Retina (tissue), 1 donor: Measurements from ENCODE around the gene CACNA1C.
A peak's percentile ranks its signal among the peaks of the same experiment; 100 is the strongest.

Experiments
- DNase-seq: peaks from one replicate; pipeline ENCODE4 v3.0.0-alpha.2; 2016

CACNA1C gene

DNA sequence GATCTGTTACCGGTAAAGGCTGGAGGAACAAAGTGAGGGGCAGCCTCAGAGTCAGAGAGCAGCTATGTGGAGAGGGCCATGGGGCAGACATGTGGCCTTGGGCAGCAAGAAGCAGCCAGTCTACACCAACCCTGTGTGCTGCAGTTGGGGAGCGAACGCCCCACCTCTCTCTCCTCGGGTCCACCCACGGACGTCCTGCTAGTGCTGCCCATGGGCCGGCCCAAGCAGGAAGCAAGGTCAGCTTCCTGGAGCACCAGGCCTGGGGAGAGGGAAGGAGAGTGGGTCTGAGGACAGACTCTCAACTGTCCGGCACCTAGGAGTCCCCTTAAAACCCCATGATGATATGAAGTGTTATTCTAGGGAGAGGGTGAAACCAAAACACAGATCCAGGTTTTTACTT, 487.2 kb downstream of the CACNA1C start:
- DNase-seq: no peak

DNA sequence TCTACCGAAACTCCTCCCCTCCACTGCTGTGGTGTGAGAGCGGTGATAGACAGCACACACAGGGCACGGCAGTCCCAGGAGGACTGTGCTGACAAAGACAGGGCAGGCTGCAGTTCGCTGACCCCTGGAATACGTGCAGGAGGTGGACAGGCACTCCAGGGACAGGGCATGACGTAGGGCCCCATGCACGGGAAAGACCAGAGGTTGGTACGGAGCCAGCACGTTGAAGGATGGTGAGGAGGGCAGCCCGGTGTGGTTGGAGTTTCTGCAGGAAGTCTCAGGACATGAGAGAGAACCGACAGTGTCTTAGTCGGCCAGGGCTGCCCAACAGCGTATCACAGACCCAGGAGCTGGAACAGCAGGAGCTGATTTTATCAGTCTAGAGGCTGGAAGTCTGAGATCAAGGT, 487.8 kb downstream of the CACNA1C start:
- DNase-seq: peak; percentile 47

DNA sequence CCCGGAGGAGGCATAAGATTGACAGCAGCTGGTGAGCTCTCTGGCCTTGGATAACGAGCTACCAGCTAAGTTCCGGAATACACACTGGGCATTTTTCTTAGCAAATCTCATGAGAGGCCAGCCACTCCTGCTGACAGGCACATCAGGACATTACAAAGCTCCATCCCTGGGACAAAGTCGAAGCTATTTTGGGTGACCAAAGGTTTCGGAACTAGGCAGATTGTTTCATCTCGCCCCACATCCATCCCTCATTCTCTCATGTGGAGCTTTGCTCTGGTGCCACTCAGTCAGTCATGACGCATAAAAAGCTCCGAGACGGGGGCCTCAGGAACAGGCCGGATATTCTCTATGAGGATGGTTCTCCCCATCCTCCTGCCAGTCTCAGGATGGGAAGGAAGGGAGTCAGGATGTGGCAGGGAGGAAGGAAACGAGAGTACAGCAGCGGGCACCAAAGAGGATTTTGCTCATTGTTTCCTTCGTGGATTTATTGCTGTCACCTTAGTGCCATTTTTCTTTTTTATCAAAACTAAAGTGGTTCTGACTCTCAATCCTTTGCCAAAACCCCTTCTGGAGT, 488.9 kb downstream of the CACNA1C start:
- no peak for DNase-seq

DNA sequence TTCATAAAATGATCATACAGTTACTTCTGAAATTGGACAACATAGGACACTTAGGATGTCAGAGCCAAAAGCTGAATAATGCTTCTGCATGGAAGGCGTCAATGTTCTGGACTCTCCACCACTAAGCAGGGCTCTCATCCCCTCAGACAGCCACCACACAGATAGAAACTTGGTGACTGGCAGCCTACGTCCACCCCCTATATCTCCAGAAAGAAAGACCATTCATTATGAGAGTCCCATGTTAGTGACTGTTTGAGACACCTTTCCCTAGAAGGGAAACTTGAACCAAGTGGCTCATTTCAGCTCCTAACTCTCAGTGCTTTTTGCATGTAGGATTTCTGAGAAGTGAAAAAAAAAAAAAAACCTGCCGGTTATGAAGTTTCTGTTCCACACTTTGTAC, 491.0 kb downstream of the CACNA1C start:
- DNase-seq: no peak

DNA sequence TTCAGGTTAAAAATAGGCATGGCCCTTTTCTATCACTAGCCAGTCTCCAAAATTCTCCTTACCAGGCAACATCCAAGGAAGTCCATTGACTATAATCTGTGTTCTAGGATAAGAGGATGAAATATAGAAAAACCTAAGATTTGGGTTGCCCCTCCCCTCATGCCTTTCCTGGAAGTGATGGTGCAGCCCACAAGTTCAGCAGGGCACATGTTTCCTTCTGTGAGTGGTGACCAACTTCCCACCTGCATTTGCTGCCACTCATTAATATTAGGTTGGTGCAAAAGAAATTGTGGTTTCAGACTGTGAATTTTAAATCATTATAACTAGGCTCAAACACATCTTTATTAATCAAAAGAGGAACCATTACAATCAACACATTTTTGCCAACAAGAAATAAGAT, 491.4 kb downstream of the CACNA1C start:
- DNase-seq: no peak

DNA sequence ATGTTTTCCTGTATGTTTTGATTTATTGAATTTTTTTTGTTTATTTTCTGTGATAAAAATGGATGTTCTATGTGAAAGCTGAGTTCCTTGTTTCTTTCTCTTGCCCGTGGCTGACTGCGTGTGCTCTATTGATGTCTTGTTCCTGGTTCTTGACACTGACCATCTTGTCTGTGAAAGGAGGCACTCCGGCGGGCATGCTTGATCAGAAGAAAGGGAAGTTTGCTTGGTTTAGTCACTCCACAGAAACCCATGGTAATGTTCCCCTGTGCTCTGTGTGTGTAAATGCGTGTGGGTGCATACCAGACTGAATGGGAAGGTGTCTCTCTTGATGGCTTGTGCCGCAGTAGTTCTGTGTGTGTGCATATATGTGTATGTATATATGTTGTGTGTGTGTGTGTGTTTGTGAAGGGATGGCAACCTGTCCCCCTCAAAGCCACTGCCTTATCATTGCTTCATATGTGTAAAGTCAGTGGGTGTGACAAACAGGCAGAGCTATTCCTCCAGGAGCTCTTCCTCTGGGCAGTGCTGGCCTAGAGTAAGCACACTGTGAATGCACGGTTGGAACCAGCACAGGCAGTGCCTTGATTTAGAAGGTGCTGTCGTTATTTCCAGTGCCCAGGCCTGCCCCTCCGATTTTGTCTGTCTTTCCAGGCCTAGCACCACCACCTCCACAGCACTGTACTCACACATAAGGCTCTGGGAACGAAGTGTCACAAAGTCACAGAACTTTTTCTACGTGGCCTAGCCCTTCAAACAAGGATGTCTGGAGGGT, 494.7 kb downstream of the CACNA1C start:
- no peak for DNase-seq

DNA sequence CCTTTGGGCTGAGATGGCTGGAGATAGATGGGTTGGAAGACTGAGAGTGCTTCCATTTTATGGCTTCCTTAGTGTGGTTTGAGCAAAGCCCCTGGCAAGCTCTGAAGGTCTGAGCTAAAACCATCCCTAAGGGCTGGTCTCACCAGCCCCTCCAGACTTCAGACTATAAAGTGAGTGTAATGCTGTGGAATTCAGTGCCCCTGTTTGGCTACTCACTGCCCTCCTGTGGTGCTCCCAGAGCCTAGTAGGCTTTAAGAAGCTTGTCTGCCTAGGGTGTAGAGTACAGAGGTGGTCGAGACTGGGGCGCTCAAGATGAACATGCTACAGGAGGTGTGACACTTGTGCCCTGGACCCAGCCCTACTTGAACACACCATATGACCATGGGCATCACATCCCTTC, 495.3 kb downstream of the CACNA1C start:
- DNase-seq: no peak

DNA sequence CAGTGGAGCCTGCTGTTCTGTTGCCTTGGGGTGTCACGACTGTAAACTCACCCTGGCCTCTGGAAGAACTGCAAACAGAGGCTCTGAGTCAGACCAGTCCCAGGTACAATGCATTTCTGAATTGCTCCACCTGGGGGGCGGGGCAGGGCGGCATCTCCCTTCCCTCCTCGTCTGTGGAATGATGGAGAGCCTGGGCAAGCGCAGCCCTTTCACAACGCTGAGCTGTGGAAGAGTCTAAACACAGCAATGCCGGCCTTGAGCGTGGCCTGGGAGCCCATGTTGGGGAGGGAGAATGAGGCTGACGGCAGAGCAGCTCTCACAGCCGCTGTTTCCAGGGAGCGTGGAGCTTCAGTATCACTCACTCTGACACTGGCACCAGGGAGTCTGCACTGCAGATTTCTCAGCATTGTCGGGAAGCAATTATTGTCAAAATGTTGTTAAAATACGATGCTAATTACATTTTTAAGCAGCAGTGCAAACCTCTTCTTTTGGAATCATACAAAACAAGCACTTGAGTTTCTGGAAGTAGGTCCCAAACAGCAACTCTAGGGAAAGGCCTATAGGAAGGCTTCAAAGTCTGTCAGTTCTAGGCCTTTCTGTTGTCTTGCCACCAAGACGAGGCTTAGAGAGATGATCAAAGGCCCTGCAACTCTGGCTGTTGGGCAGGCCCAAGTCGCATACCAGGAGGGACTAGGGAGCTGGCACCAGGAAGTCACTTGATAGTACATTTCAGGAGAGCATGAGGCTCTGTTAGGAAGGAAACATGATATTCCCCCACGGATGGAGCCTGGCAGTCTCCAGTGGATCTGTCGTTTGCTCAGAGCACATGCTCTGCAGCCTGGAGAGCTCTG, 498.0 kb downstream of the CACNA1C start:
- DNase-seq: no peak

DNA sequence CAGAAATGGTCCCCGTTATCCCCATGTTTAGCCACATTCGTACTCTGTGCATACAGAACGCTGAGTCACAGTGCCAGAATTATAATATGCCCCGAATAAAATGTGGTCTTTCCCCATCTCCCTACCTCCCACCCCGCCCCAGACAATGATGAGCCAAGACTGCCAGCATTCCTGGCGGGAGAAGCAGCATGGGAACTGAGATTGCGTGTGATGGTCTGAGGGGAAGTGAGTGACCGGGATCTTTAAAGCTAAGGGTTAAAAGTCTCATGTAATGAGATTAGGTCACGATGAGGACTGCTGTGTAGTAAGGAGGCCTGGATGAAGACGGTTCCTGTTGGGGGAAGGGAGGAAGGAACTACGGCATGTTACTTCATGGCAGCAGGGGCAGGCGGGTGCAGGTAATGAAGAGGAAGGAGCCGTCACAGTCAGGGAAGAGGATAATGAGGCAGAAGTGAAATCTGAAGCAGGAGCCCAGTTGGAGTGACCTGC, 498.7 kb downstream of the CACNA1C start:
- no peak for DNase-seq

DNA sequence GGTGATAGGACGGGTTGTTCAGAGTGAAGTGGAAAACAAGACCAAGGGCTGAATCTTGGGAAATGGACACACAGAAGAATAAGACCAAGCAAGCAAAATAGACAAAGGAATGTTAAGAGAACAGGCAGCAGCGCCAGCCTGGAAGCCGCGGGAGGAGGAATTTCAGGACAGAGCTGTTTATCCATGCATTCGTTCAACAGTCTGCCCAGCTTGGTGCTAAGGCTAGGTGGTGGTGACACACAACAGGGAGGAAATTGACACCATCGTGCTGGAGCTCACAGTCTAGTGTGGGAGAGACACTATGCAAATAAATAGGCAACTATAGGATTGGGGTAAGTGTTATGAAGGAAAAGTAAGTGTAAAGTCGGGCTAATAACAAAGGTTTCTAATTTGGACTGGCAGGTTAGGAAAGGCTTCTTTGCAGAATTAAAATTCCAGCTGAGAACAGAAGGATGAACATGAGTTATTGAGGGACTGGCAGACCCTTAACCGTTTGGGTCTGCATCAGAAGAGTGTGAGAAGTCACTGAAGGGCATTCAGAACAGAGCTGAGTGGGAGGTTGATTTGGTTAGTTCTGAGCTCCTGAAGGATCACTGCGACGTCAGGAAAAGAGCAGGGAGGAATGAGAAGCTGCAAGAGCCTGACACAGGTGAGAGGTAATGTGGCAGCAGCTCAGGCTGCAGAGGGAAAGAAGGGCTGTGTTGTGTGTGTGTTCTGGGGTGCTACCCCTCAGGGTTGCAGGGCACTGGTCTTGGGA, 499.4 kb downstream of the CACNA1C start:
- no peak for DNase-seq

DNA sequence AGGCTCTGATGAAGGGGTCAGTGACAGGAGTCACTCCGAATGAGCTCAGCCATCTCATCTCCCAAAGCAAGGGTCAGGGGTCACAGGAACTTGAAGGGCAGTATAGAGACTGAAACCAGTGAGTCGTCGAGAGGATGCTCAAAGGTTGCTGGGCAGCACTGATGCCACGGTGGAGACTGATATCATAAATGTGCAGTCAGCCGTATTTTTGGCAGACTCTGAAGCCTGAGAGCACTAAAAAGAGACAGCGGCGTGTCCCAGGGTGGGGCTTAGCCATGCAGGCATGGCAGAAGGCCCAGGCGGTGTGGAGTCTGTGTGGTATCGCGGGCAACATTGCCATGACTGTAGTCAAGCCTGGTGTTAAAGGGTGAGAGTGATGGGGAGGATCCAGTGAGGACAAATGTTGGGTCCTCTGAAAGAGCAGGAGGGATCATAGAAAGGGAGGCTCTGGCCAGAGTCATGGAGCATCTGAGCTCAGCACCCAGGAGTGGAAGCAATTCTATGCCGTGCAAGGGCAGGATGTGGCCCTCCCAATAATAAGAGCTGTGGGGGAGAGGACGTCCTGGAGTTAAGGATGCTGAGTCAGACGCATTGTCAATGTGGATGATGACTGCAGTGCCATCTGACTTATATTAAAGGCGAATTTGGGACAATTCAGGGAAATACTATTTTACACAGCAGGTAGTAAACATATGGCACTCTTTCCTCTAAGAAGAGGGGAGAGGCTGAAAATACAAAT, 500.8 kb downstream of the CACNA1C start:
- no peak for DNase-seq

DNA sequence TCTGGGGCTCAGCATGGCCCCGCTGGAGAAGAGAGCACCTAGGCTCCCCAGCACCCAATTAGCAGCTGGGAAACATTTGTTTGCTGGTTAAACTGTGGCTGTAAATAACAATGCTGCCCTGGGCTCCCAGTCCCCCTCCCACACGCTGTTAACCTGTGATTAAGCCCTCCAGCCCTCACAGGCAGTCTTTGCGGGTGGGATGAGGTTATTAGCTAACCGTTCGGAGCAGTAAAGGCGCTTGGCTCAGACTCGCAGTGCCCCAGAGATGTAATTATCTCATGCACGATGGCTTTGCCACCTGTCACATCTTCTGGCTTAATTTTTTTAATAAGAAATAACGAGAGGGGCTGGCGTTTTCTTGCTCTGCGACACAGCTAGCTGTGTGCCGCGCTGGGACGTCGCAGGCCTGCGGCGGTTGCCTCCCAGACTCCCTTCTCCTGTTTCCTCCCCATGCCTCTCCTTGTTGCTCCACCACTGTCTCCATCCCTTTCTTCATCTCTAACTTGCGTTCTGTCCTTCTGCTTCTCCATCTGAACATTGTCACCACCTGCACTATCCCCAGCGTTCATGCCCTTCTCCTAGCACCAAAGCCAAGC, 502.8 kb downstream of the CACNA1C start:
- DNase-seq: peak; percentile 75

DNA sequence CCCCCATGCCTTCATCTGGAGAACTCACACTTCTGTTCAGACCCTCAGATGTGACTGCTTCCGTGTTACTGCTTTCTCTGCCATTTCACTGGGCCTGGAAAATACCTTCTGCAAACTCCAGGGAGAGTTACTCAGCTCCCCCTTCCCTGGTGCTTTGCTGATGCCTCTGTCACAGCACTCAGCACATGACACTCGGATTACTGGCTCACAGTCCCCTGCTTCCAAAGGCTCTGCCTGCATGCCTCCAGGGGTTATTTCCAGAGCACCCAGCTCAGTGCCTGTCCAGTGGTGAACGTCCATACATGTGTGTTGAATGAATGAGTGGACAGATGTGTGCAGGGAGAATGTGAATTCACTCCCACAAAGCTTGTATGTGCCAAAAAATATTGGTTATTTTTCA, 504.8 kb downstream of the CACNA1C start:
- no peak for DNase-seq

DNA sequence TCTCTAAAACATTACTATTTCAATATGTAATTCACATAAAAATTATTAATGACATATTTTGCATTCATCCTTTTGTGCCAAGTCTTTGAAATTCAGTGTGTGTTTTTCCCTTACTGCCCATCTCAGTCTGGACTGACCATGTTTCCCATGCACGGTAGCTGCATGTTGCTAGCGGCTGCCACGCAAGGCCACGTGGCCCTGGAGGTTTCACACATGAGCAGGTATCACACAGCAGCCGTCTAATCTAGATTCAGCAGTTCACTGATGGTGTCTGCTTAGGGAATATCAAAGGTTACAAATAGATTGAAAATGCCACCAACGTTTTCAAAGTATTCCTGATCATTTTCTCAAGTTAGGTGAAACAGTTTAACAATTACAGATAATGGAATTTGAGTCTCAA, 507.1 kb downstream of the CACNA1C start:
- no peak for DNase-seq

DNA sequence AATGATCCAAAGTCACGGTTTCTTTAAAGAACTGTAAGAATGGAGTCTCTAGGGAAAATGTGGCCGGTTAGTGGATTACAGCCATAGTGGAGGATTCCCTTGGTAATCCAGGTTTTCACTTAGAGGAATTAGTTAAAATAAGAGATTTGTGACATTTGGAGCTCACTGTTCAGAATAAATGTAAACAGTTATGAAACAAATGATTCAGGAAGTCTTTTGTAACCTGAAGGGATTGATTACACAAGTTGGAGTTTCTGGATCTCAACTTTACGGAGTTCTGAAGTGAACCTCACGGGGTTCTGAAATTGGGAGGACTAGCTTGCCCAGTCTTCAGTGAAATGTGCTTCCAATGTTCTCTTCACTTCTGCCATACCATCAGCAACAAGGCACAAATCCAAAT, 507.6 kb downstream of the CACNA1C start:
- DNase-seq: no peak

DNA sequence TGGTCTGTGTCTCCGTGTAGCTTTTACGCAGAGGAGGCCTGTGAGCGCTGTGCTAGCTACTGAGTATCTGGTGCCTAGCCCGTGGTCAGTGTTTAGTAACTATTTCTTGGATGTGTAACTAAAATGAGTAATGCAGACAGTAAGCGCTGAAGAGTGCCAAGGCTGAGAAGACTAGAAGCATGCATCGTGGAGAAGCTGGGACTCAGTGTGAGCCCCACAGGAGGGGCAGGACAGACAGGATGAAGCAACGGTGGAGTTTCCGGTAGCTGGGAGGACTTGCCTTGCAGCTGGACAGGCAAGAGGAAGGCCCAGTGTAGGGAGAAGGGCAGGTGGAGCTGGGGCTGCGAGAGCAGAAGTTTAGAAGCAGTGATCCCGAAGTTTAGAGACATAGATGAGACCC, 508.6 kb downstream of the CACNA1C start:
- DNase-seq: no peak

DNA sequence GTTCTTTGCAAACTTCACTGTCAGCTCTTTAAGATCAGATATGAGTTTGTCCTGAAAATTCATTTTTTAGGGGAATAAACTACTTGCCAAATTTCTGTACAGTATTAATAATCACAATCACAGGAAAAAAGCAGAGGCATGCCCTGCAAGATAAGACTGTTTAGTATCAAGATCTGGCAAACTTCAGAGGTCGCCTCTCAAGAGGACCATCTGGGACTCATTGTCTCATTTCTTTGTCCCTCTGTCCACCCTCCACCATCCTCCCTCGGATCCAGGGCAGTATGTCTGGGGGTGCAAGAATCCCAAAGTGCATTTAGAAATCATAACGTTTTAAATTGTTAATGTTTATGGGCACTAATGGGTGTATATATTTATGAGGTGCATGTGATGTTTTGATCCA, 509.6 kb downstream of the CACNA1C start:
- DNase-seq: no peak

DNA sequence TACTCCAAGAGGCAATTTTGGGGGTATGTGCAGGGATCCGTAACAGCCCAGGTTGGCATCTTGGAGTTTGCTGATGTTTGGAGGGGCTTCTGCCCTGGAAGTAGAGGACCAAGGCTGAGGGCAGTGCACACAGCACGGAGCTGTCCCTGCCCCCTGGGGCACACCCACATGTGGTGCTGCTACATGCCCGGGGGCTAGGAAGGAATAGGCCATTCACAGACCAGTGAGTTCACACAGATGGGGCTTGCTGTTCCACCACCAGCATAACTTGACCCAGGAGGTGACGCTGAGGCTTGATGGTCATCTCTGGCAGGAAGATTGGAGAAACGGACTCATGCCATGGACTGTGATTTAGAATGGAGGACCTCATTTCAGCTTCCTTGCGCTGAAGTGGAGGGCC, 510.9 kb downstream of the CACNA1C start:
- DNase-seq: no peak

DNA sequence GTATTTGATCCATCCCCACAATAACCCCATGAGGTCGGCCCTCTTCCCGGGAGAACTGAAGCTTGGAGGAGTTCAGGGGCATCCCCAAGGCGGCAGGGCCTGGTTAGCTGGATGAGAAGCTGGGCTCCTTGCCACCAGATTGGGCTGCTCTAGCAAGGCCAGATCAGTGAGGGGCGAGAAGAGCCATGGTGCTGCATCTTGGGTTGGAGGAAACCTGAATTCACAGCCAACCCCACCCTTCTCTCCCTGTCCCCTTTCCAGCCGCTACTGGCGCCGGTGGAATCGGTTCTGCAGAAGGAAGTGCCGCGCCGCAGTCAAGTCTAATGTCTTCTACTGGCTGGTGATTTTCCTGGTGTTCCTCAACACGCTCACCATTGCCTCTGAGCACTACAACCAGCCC, 513.4 kb downstream of the CACNA1C start:
- DNase-seq: no peak

DNA sequence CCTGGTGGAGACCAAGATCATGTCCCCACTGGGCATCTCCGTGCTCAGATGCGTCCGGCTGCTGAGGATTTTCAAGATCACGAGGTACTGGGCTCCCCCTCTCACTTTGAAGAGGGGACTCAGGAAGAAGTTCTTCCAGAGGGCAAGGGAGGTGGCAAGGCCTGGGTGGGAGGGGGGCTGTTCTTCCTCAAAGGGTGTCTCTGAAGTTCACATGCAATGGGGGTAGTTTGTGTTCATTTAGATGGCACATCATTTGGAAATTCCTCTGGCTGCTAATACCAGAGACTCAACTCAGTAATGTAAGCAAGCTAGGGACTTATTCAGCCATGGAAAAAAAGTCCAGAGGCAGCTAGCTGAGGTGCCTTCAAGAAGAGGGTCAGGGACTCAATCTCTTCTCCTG, 514.9 kb downstream of the CACNA1C start:
- no peak for DNase-seq

DNA sequence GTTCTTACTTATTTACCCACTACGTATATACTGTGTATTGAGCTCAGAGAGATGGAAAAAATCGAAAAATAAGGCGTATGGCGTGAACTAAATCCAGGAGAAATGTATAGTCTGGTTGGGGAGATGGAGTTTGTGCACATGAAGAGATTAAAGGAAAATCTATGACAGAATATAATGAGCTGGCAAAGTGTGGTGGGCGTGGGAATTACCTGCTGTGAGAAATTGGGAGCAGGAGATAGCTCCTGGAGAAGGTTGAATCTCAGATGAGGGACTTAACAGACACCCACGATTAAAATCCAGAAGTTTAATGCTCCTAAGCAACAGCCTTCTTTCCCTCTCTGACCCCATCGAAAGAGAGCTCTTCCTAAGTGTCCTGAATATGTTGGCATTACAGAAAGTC, 517.8 kb downstream of the CACNA1C start:
- DNase-seq: no peak

DNA sequence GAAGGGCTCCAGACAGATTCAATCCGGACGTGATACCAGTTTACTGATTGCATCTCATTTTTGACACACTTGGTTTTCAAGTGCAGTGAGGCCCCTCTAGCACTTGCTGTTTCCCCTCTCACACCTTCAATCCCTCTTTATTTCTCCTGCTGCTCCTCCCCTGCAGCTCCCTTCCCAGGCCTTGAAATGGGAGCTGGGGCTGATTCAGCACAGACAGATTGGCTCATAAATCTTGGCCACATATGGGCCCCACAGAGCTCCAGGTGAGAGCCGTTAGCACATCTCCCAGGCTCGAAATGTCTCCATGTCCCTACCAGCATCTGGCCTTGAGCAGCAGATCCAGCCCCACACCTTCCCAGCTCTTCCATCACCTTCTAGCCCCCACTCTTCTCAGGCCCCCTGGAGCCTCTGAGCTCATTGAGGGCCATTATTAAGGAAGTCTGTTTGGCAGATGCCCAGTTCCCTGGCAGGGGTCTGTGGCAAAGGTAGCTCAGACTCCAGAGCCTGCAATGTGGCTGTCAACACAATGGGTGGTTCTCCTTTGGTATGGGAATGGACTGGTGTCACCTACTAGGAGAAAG, 521.7 kb downstream of the CACNA1C start:
- DNase-seq: no peak
